Measurements from ENCODE around the gene TMEM80.
"Not testable (repeated sequence)": the region's sequence is repeated elsewhere in the genome, so short reads cannot be mapped to it uniquely, and the experiment has no call there.

TMEM80 gene

DNA sequence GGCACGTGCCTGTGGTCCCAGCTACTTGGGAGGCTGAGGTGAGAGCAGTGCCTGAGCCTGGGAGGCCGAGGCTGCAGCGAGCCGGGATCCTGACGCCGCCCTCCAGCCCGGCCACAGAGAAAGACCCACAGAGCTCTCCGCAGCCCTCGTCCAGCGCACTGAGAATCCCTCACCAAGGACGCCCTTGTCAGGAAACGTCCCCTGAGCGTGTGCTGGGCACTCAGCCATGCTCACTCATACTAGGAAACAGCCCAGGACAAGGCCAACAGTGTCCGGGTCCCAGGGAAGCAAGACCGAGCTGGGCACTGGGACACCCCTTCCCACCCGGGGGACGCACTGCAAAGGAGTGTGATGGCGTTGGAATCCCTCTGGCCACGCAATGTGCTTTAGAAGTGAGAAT lies 15.1 kb upstream of the TMEM80 start:
- no peaks in the 10 kb centered on the region for H3K9me3 ChIP-seq (replicated peaks; ENCODE audit: low read length)
- peaks cover 54% of the 10 kb centered on the region for H3K36me3 ChIP-seq (ENCODE audit: insufficient read depth, low read length)
- no peak overlapping the region for H3K4me2 ChIP-seq (ENCODE audit: low read length)
- H3K27me3 ChIP-seq (ENCODE audit: control insufficient read depth, insufficient read depth, low read length) = no peaks in the 10 kb centered on the region
- no peak overlapping the region for H3K9ac ChIP-seq (ENCODE audit: low read depth, low read length)
- H3K4me1 ChIP-seq (ENCODE audit: control insufficient read depth, insufficient read depth, low read length) = no peaks in the 10 kb centered on the region
- no peak overlapping the region for H3K4me3 ChIP-seq (ENCODE audit: low read length)

DNA sequence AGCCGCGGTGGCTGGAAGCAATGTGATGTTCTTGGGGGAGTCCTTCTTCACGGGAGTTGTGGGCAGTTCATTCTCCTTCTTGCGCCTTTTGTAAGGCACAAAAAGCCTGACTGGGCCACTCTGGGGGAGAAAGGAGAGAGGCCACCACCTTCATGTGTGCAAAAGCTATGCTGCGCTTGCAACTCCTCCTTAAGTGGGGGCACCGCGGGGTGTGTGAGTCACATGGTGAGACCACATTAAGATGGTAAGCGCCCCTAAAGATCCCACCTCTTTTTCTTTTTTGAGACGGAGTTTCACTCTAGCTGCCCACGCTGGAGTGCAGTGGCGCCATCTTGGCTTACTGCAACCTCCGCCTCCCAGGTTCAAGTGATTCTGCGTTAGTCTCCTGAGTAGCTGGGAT lies 14.6 kb upstream of the TMEM80 start:
- no peaks in the 10 kb centered on the region for H3K4me1 ChIP-seq (ENCODE audit: control insufficient read depth, insufficient read depth, low read length)
- no peaks in the 10 kb centered on the region for H3K27me3 ChIP-seq (ENCODE audit: control insufficient read depth, insufficient read depth, low read length)
- H3K36me3 ChIP-seq (ENCODE audit: insufficient read depth, low read length) = peaks cover 54% of the 10 kb centered on the region
- H3K9ac ChIP-seq (ENCODE audit: low read depth, low read length) = no peak overlapping the region
- H3K4me3 ChIP-seq (ENCODE audit: low read length) = no peak overlapping the region
- H3K9me3 ChIP-seq (replicated peaks; ENCODE audit: low read length) = no peaks in the 10 kb centered on the region
- H3K4me2 ChIP-seq (ENCODE audit: low read length) = no peak overlapping the region

DNA sequence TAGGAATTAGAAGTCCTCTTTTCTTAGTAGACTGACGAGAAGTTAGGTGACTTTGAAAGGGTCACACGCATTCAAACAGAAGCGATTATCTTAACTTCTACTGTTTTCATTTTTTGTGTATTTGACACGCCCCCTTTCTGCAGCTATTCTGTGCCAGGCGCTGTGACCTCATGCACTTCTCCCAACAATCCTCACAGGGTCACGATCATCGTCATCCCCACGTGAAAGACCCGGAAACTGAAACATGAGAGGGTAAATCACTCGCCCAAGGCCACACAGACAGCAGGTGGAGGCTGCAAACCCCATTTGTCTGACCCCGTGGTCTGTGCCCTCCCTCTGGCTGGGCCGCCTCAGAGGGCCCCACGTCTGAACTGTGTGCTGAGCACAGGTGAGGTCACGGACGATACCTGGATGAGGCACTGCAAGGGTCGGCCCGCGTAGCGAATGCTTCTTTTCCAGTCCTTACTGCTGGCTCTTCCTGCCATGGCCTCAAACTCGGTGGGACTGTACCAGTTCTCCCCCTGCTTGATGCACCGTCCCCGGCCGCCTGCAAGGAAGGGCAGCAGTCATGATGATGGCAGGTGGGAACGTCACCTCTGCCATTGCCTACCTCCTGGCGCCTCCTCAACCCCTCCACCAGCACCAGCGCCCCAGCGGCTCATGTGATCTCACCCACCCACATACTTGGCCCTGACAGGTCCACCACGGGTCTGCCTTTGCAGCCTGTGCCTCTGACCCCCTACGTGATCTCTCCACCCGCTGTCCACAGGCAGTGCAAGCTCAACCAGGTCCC lies 9.0 kb upstream of the TMEM80 start:
- Histone ChIP-seq H3K9ac (ENCODE audit: low read depth, low read length) (no peak overlapping the region), H3K4me1 (ENCODE audit: control insufficient read depth, insufficient read depth, low read length) (no peaks in the 10 kb centered on the region), H3K4me3 (ENCODE audit: low read length) (no peak overlapping the region), H3K27me3 (ENCODE audit: control insufficient read depth, insufficient read depth, low read length) (no peaks in the 10 kb centered on the region), H3K36me3 (ENCODE audit: insufficient read depth, low read length) (peaks cover 56% of the 10 kb centered on the region), H3K4me2 (ENCODE audit: low read length) (no peak overlapping the region), H3K9me3 (replicated peaks; ENCODE audit: low read length) (no peaks in the 10 kb centered on the region)

DNA sequence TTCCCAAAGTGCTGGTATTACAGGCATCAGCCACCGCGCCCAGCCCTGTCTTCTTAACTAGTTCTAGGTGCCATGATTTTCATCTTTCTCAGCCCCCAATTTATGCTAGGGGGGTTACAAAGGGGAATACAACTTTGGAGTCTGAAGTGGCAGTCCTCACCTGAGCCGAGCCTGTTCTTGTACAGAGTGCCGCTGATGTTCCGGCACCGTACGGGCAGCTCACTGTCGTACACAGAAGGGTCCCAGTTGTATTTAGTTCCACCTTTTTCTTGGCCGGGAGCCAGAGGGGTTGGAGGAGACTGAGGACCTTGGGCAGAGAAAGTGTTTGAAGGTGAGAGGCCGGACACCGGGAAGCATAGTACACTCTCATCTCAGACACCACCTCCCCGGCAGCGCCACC lies 7.9 kb upstream of the TMEM80 start:
- Histone ChIP-seq H3K27me3 (ENCODE audit: control insufficient read depth, insufficient read depth, low read length) (no peaks in the 10 kb centered on the region), H3K9ac (ENCODE audit: low read depth, low read length) (no peak overlapping the region), H3K4me3 (ENCODE audit: low read length) (no peak overlapping the region), H3K9me3 (replicated peaks; ENCODE audit: low read length) (no peaks in the 10 kb centered on the region), H3K4me2 (ENCODE audit: low read length) (no peak overlapping the region), H3K4me1 (ENCODE audit: control insufficient read depth, insufficient read depth, low read length) (peaks cover 2% of the 10 kb centered on the region), H3K36me3 (ENCODE audit: insufficient read depth, low read length) (peaks cover 46% of the 10 kb centered on the region)

DNA sequence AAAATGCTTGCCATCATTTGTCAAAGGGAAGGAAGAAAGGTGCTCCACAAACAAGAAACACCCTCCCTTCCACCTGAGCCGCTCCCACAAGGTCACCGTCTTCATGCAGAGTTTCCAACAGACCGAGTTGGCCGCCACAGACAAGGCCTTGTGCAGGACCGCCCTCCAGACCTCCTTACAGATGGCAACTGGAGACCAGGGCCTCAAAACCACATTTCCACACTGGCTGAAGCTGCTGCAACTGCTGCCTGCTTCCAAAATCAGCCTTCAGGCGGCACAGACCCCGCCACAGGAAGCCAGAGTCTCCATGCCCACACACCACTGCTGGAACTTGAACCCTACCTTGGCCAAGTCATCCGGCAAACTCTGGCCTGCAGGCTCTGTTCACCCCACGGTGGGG lies 6.9 kb upstream of the TMEM80 start:
- Histone ChIP-seq H3K9ac (ENCODE audit: low read depth, low read length) (no peak overlapping the region), H3K36me3 (ENCODE audit: insufficient read depth, low read length) (peaks cover 37% of the 10 kb centered on the region), H3K9me3 (replicated peaks; ENCODE audit: low read length) (no peaks in the 10 kb centered on the region), H3K4me2 (ENCODE audit: low read length) (no peak overlapping the region), H3K4me1 (ENCODE audit: control insufficient read depth, insufficient read depth, low read length) (peaks cover 11% of the 10 kb centered on the region), H3K27me3 (ENCODE audit: control insufficient read depth, insufficient read depth, low read length) (no peaks in the 10 kb centered on the region), H3K4me3 (ENCODE audit: low read length) (no peak overlapping the region)

DNA sequence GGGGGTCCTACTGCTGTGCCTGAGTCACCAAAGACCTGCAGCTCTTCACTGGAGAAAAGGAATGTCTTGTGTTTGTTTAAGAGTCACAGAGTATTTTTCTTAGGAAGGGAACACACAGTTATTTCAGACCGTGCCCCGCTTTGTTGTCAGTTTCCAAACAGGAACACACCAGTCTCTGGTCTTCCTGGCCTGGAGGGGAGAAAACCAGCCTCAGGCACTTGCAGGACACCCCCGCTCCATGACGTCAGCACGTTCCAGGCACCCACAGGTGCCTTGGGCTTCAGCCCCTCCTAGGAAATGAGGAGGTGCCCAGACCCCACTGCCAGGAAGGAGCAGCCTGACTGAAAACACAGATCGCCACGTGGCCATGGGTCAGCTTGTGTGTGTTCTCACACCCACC lies 6.0 kb upstream of the TMEM80 start:
- Histone ChIP-seq H3K9ac (ENCODE audit: low read depth, low read length) (no peak overlapping the region), H3K4me3 (ENCODE audit: low read length) (no peak overlapping the region), H3K36me3 (ENCODE audit: insufficient read depth, low read length) (peaks cover 29% of the 10 kb centered on the region)

DNA sequence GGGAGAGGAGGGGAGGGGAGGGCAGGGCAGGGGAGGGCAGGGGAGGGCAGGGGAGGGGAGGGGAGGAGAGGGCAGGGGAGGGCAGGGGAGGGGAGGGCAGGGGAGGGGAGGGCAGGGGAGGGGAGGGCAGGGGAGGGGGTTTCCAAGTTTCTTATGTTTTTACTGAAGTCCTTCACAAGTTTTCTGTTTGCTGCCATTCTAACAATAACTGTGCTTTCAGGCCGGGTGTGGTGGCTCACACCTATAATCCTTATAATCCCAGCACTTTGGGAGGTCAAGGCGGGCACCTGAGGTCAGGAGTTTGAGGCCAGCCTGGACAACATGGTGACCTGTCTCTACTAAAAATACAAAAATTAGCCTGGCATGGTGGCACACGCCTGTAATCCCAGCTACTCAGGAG lies 5.4 kb upstream of the TMEM80 start:
- H3K4me3 ChIP-seq (ENCODE audit: low read length); H3K4me2 ChIP-seq (ENCODE audit: low read length); H3K9me3 ChIP-seq (replicated peaks; ENCODE audit: low read length); H3K9ac ChIP-seq (ENCODE audit: low read depth, low read length); H3K27me3 ChIP-seq (ENCODE audit: control insufficient read depth, insufficient read depth, low read length): not testable (repeated sequence)
- Histone ChIP-seq H3K4me1 (ENCODE audit: control insufficient read depth, insufficient read depth, low read length) (peaks cover 21% of the 10 kb centered on the region), H3K36me3 (ENCODE audit: insufficient read depth, low read length) (peaks cover 27% of the 10 kb centered on the region)

More for the DNA sequence above, 6.0 kb upstream of the TMEM80 start:
- Histone ChIP-seq H3K4me1 (ENCODE audit: control insufficient read depth, insufficient read depth, low read length) (peaks cover 20% of the 10 kb centered on the region), H3K9me3 (replicated peaks; ENCODE audit: low read length) (no peaks in the 10 kb centered on the region), H3K4me2 (ENCODE audit: low read length) (no peak overlapping the region), H3K27me3 (ENCODE audit: control insufficient read depth, insufficient read depth, low read length) (no peaks in the 10 kb centered on the region)

DNA sequence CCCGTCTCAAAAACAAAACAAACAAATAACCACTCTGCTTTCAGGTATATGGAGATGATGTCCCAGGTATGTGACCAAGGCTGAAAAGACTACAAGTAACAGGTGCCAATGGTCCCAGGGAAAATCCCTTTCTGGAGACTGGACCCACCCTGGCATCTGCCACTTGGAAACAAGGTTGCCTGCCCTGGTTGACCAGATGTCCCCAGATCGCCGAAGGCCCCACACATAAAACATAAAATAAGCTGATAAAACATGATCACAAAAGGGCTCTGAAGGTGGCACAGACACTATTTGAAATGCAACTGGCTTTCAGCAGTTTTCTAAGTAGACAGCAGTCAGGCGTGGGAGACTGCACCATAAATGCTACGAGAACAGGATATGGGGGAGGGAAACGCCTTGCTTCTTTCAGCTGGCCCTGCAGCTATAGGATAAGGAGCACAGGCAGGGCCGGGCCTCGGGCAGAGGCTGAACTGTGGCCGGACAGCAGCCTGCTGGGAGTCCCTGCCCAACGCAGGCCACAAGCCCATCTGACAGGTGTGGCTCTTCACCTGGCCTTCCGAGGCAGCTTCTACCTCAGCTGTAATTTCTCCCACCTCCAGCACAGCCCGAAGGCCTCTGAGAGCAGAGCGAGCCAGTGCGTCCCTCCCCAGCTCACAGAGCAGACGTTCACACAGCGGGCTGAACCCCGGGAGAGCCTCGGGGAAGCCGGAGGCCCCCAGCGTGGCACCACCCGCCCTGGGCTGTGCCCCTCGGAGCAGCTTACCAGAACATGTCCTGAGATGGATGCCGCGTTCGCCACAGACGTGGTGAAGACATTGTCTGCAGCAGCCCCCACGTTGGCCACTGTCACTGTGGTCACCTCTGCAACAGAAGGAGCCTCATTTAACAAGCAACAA lies 4.6 kb upstream of the TMEM80 start:
- Histone ChIP-seq H3K27me3 (ENCODE audit: control insufficient read depth, insufficient read depth, low read length) (no peaks in the 10 kb centered on the region), H3K4me1 (ENCODE audit: control insufficient read depth, insufficient read depth, low read length) (peaks cover 21% of the 10 kb centered on the region), H3K9ac (ENCODE audit: low read depth, low read length) (no peak overlapping the region), H3K9me3 (replicated peaks; ENCODE audit: low read length) (no peaks in the 10 kb centered on the region), H3K4me2 (ENCODE audit: low read length) (no peak overlapping the region), H3K36me3 (ENCODE audit: insufficient read depth, low read length) (peaks cover 27% of the 10 kb centered on the region), H3K4me3 (ENCODE audit: low read length) (no peak overlapping the region)

DNA sequence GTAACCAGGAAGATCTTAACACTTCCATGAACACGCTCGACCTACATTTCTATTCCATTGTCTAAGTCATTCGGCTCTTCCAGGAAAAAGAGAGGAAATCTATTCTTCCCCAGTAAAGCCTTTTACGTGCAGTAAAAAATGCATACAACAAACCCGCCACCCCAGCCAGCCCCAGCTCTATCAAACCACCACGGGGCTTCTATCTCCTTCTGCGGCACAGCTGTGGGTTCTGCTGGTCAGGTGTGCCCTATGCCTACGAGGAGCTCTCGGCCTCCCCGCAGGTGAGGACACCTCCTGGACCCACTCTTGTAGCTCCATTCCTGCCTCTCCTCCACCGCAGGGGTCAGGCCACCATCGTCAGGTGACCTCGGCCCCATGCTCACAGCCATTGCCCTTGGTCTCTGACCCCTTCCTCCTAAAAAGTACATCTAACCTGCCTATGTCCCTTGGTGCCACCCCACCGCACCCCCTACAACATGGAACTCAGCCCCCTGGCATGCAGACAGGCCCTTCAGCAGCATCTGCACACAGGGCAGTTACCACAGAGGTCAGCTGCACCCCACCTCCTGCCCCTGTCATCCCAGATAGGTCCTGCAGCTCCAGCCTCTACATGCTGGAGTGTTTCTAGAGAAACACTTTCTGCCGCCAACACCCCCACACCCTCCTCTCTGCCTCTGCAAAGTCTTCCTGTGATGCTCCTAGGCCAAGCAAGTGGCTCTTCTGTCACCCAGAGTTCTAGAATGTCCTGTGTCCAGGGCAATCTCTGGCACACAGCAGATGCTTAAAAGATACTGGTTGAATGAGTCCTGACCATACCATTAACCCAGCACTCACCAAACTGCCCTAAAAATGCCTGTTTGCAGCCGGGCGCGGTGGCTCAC lies 3.7 kb upstream of the TMEM80 start:
- H3K9me3 ChIP-seq (replicated peaks; ENCODE audit: low read length) = no peaks in the 10 kb centered on the region
- H3K4me1 ChIP-seq (ENCODE audit: control insufficient read depth, insufficient read depth, low read length) = peaks cover 22% of the 10 kb centered on the region
- peaks cover 18% of the 10 kb centered on the region for H3K36me3 ChIP-seq (ENCODE audit: insufficient read depth, low read length)
- no peak overlapping the region for H3K4me2 ChIP-seq (ENCODE audit: low read length)
- no peaks in the 10 kb centered on the region for H3K27me3 ChIP-seq (ENCODE audit: control insufficient read depth, insufficient read depth, low read length)
- no peak overlapping the region for H3K9ac ChIP-seq (ENCODE audit: low read depth, low read length)
- no peak overlapping the region for H3K4me3 ChIP-seq (ENCODE audit: low read length)

DNA sequence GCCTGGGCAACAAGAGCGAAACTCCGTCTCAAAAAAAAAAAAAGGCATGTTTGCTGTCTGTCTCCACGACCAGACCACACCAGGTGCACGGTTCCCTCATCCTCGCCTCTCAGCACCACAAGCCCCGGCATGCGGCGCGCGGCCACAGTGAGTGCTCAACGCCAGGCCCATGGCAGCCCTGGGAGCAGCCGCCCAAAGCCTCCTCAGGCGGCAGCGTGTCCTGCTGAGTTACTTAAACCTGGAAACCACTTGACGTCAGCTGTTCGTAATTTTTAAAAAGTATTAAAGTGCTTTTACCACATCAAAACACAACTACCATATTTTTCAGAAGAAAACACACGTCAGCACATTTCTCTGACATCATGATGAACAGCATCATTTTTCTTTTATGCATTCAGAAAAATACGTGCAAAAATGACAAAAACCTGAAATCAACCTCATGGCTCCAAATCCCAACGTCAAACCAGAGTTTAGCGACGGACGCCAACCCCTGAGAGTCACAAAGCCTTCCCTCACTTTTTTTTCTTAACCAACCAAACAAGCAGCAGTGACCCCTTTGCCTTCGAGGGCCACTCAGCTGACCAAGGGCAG lies 2.7 kb upstream of the TMEM80 start:
- Histone ChIP-seq H3K36me3 (ENCODE audit: insufficient read depth, low read length) (peaks cover 11% of the 10 kb centered on the region), H3K4me2 (ENCODE audit: low read length) (peak overlapping the region; percentile 87), H3K4me3 (ENCODE audit: low read length) (peak overlapping the region; percentile 83), H3K9ac (ENCODE audit: low read depth, low read length) (peak overlapping the region; percentile 61), H3K4me1 (ENCODE audit: control insufficient read depth, insufficient read depth, low read length) (peaks cover 31% of the 10 kb centered on the region), H3K27me3 (ENCODE audit: control insufficient read depth, insufficient read depth, low read length) (no peaks in the 10 kb centered on the region), H3K9me3 (replicated peaks; ENCODE audit: low read length) (no peaks in the 10 kb centered on the region)

DNA sequence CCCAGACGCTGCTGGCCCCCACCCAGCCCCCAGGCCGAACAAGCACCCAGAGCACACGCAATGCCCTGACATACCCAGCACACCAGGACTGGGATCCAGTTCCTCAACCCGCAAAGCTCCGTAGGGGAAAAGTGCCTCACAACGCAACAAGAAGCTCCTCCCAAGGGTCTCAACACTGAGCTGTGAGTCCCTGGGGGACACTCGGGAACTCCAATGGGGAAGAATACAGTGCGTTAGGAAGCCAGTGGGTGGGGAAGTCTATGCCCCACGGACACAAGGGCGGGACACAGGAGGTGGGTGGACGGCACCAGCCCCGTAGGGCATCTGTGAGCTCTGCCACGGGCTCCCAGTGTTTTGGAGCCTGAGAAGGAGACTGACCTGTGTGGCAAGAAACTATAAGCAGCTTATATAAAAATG lies 2.2 kb upstream of the TMEM80 start:
- Histone ChIP-seq H3K27me3 (ENCODE audit: control insufficient read depth, insufficient read depth, low read length) (no peaks in the 10 kb centered on the region), H3K9me3 (replicated peaks; ENCODE audit: low read length) (no peaks in the 10 kb centered on the region), H3K9ac (ENCODE audit: low read depth, low read length) (peak overlapping the region; percentile 61), H3K4me3 (ENCODE audit: low read length) (peak overlapping the region; percentile 83), H3K36me3 (ENCODE audit: insufficient read depth, low read length) (peaks cover 6% of the 10 kb centered on the region), H3K4me1 (ENCODE audit: control insufficient read depth, insufficient read depth, low read length) (peaks cover 36% of the 10 kb centered on the region), H3K4me2 (ENCODE audit: low read length) (peak overlapping the region; percentile 87)

Measured in skeletal muscle satellite cell (primary cell).